IPS-15b (cell line): ENCODE measurements around the gene GPS1.

Experiments
- H3K27me3 ChIP-seq: one replicate; pipeline ENCODE4 v1.6.1; 2013; ENCODE audit warnings: low read length; ENCODE audit not compliant: control insufficient read depth, insufficient read depth
- H3K36me3 ChIP-seq: one replicate; pipeline ENCODE4 v1.6.1; 2013; ENCODE audit warnings: low read length; ENCODE audit not compliant: control insufficient read depth, insufficient read depth
- H3K4me1 ChIP-seq: one replicate; pipeline ENCODE4 v1.6.1; 2013; ENCODE audit warnings: mild to moderate bottlenecking, low read length; ENCODE audit not compliant: control insufficient read depth, insufficient read depth
- H3K4me3 ChIP-seq: one replicate; pipeline ENCODE4 v1.5.1; 2013; ENCODE audit warnings: low read depth, low read length
- H3K9ac ChIP-seq: one replicate; pipeline ENCODE4 v1.6.1; 2013; ENCODE audit warnings: low read depth, mild to moderate bottlenecking, low read length
- H3K9me3 ChIP-seq: one replicate; pipeline ENCODE4 v1.6.1; 2013; ENCODE audit warnings: mild to moderate bottlenecking, low read length; ENCODE audit not compliant: control insufficient read depth, insufficient read depth

Gene GPS1

DNA sequence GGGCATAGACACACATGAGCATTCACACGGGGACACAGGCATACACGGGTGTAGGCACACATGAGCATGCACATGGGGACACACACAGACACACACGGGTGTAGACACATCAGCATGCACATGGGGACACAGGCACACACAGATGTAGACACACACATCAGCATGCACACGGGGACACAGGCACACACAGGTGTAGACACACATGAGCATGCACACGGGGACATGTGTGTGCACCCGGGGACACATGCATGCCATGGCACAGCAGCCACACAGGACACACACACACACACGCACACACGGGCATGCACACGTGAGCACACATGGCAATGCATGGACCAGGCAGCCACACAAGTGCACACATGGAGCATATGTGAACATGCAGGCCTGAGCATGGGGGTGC lies 9.0 kb upstream of the GPS1 start:
- no peak overlapping the region for H3K4me3 ChIP-seq
- H3K9me3 ChIP-seq: no peaks in the 10 kb centered on the region
- H3K9ac ChIP-seq: no peak overlapping the region
- H3K4me1 ChIP-seq: no peaks in the 10 kb centered on the region
- peaks cover 2% of the 10 kb centered on the region for H3K27me3 ChIP-seq
- peaks cover 8% of the 10 kb centered on the region for H3K36me3 ChIP-seq

GRCh38 chr17:82043507-82043906 lies 8.2 kb upstream of the GPS1 start:
- Histone ChIP-seq H3K36me3 (peaks cover 13% of the 10 kb centered on the region), H3K4me3 (no peak overlapping the region), H3K4me1 (no peaks in the 10 kb centered on the region), H3K9me3 (no peaks in the 10 kb centered on the region), H3K27me3 (peaks cover 2% of the 10 kb centered on the region), H3K9ac (no peak overlapping the region)

DNA sequence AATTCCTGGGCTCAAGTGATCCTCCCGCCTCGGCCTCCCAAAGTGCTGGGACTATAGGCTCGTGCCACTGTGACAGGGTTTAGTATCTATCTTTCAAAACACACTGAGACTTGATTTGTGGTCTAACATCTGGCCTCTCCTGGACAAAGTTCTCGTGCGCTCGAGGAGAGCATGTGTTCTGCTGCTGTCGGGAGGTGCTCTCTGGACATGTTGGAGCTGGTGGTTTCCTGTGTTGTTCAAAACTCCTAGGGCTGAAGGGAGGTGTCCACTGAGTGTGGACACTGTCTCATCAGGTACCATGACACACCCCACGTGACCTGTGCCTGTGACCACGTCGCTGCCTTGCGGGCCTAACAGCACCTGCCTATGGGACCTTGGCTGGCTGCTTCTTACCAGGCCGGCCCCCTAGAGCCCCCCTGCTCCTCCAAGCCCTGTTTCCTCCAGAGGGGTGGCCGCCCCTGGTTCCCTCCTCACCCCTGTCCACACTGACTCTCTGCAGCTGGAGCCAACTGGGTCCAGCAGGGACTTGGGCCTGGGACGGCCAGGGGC lies 5.7 kb upstream of the GPS1 start:
- no peak overlapping the region for H3K9ac ChIP-seq
- H3K36me3 ChIP-seq: peaks cover 27% of the 10 kb centered on the region
- H3K4me1 ChIP-seq: no peaks in the 10 kb centered on the region
- no peaks in the 10 kb centered on the region for H3K9me3 ChIP-seq
- no peaks in the 10 kb centered on the region for H3K27me3 ChIP-seq
- H3K4me3 ChIP-seq: no peak overlapping the region

DNA sequence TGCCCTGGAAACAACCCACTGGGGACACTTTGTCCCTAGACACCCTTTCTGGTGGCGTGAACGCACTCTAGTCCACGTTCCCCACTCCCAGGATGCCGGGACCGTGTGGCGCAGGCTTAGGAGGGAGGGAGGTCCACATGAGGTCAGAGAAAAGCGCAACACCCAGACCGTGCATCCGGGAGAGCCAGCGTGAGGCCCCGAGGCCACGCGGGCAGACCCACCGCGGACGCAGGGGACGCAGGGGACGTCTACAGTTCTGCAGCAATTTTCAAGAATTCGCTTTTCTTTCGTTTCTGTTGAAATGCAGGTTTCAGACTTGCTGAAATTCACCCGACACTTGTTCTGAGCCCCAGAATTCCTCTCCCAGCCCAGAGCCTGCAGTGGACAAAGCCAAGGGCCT lies 4.8 kb upstream of the GPS1 start:
- Histone ChIP-seq H3K9me3 (no peaks in the 10 kb centered on the region), H3K27me3 (no peaks in the 10 kb centered on the region), H3K4me1 (no peaks in the 10 kb centered on the region), H3K9ac (no peak overlapping the region), H3K4me3 (no peak overlapping the region), H3K36me3 (peaks cover 27% of the 10 kb centered on the region)

GRCh38 chr17:82047379-82047778 lies 4.3 kb upstream of the GPS1 start:
- Histone ChIP-seq H3K27me3 (no peaks in the 10 kb centered on the region), H3K9ac (no peak overlapping the region), H3K9me3 (no peaks in the 10 kb centered on the region), H3K4me3 (no peak overlapping the region), H3K36me3 (peaks cover 27% of the 10 kb centered on the region), H3K4me1 (no peaks in the 10 kb centered on the region)

- no peak overlapping the region for H3K9ac ChIP-seq
Observed at GRCh38 chr17:82047914-82048570, 3.7 kb upstream of the GPS1 start.

GRCh38 chr17:82048571-82048971 lies 3.1 kb upstream of the GPS1 start:
- peaks cover 32% of the 10 kb centered on the region for H3K36me3 ChIP-seq
- no peaks in the 10 kb centered on the region for H3K9me3 ChIP-seq
- H3K9ac ChIP-seq: no peak overlapping the region
- no peaks in the 10 kb centered on the region for H3K4me1 ChIP-seq
- H3K27me3 ChIP-seq: no peaks in the 10 kb centered on the region
- no peak overlapping the region for H3K4me3 ChIP-seq

More at GRCh38 chr17:82047914-82048570, 3.7 kb upstream of the GPS1 start:
- H3K4me3 ChIP-seq: no peak overlapping the region
- no peaks in the 10 kb centered on the region for H3K9me3 ChIP-seq
- H3K4me1 ChIP-seq: no peaks in the 10 kb centered on the region
- H3K36me3 ChIP-seq: peaks cover 27% of the 10 kb centered on the region
- H3K27me3 ChIP-seq: no peaks in the 10 kb centered on the region

DNA sequence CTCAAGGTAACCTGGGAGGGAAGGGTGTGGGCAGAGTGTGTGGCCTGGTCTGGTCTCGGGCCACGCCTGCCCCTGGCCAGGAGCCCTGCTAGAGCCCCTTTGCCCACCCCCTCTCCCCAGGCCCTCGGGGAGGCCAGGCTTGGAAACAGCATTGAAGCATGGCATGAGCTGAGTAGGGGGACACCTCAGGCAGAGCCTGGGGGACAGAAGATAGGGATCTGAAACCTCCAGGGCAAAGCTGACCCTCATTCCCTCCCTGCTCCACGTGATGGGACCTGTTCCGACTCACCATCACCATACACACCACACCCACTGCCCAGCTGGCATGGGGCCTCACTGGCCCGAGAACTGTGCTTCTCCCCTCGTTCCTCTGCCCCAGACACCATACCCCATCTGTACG lies 2.6 kb upstream of the GPS1 start:
- peaks cover 37% of the 10 kb centered on the region for H3K36me3 ChIP-seq

DNA sequence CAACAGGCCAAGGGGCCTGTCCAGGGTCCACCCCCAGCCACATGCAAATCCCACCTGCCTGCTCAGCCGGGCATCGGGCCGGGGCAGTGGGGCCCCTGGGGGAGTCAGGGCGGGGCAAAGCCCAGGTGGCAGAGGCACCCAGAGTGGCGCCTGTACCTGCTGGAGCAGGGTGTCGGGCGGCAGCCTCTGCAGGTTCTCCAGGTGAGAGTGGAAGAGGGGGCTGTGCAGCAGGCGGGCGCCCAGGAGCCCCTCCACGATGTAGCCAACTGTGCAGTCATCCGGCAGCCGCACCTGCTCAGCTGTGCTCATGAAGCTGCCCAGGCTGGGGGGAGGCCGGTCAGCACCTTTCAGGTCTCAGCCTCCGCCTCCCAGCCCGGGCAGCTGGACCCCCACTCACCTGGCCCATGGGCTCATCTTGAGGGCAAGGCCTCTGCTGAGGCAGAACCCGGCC lies 2.2 kb upstream of the GPS1 start:
- Histone ChIP-seq H3K36me3 (peaks cover 41% of the 10 kb centered on the region), H3K9ac (no peak overlapping the region), H3K9me3 (no peaks in the 10 kb centered on the region)

More for the DNA sequence above, 2.6 kb upstream of the GPS1 start:
- no peak overlapping the region for H3K9ac ChIP-seq
- H3K9me3 ChIP-seq: no peaks in the 10 kb centered on the region
- no peaks in the 10 kb centered on the region for H3K27me3 ChIP-seq
- no peaks in the 10 kb centered on the region for H3K4me1 ChIP-seq
- H3K4me3 ChIP-seq: no peak overlapping the region

DNA sequence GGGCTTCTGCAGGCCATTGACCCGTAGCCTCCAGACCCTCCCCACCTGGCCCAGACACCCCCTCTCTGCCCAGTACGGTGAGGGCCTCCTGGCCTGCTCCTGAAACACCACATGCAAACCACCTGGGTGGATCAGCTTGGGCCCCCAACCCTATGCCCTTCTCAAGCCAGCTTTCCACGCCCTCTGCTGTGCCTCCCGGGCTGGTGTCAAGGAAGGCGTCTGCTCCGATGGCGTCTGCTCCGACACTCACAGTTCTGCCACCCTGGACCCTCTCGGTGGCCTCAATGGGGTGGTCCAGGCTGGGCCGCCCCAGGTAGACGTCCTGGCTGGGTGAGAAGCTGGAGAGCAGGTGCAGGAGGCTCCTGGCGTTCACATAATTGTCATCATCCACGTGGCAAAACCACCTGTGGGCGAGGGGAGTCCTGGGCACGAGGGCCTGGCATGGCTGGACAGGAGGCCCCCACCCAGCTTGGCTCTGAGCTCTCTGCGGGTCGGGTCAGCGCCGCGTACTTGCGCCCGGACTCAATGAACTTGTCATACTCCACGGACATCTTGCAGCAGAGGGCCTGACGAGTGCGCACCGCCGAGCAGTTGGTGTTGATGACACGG lies 1.4 kb upstream of the GPS1 start:
- Histone ChIP-seq H3K4me3 (peak overlapping the region; percentile 36), H3K27me3 (no peaks in the 10 kb centered on the region), H3K9me3 (no peaks in the 10 kb centered on the region), H3K36me3 (peaks cover 49% of the 10 kb centered on the region), H3K9ac (no peak overlapping the region), H3K4me1 (no peaks in the 10 kb centered on the region)

More for the DNA sequence above, 2.2 kb upstream of the GPS1 start:
- Histone ChIP-seq H3K27me3 (no peaks in the 10 kb centered on the region), H3K4me1 (no peaks in the 10 kb centered on the region), H3K4me3 (no peak overlapping the region)

DNA sequence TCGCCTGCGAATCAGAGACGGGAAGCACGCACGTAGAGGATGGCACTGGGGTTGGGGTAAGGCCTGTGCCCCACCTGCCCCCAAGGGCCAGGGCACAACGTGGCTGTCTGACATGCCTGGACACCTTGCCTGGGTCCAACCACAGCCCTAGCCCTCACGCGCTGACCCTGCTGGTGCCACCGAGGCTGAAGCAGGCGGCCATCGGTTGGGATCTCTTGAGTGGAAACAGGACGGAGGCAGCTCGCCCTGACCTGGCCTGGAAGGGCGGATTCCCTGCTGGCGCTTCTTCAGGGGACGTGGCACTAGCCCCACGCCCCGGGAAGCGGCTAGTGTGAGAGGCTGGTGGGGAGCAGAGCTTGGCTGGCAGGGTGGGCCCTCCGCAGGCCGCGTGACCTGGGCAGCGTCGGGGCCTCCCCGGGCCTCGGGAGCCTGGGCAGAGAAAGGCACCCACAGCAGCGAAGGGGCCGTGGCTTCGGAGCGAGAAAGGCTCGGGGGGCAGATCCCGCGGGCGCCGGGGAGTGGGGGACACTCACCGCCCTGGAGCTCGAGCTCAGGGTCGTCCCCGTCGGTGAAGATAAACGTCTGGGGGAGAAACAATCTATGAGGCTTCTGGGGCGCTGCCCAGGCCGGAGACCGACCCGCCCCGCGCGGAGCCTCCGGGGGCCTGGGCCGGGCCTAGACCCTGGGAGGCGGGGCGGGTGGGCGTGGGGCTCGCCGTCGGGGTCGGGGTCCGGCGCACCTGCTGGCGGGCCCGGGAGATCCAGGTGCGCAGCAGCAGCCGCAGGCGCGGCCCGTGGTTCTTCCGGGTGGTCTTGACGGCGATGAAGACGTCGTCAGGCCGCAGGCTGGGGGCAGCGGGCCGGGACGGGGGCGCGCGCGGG lies 697 bp upstream of the GPS1 start:
- no peak overlapping the region for H3K9ac ChIP-seq
- H3K4me3 ChIP-seq: peak overlapping the region; percentile 79
- H3K27me3 ChIP-seq: no peaks in the 10 kb centered on the region
- H3K4me1 ChIP-seq: no peaks in the 10 kb centered on the region
- H3K9me3 ChIP-seq: no peaks in the 10 kb centered on the region
- H3K36me3 ChIP-seq: peaks cover 54% of the 10 kb centered on the region
